Common myeloid progenitor, CD34-positive (primary cell): ENCODE results near the gene L3HYPDH.

Experiments used
- CTCF ChIA-PET: fragments of 350-600 bp; sonication (Branson Sonifier 250); formaldehyde crosslinking; loops from one replicate; lab custom pipeline; 2021; ENCODE audit warnings: antibody characterized with exemption; lab: Charles Lee
- POLR2A ChIA-PET: fragments of 350-600 bp; sonication (Branson Sonifier 250); formaldehyde crosslinking; loops from one replicate; lab custom pipeline; 2021; ENCODE audit warnings: antibody characterized with exemption; lab: Charles Lee
- DNase-seq, 3 donors: peaks; one replicate each; pipeline versions ENCODE4 v3.0.0 to v3.0.0-alpha.2; 2013
- H3K27ac ChIP-seq, 2 experiments: 1 replicate in 1 of 2; 2 replicates in 1 of 2; pipeline ENCODE4 v1.7.0; 2013; ENCODE audit warnings: inconsistent platforms in 2 of 2, low read length in 2 of 2, mild to moderate bottlenecking in 2 of 2, low read depth in 1 of 2, moderate library complexity in 1 of 2; ENCODE audit not compliant: severe bottlenecking in 2 of 2, insufficient read depth in 1 of 2, poor library complexity in 1 of 2
- H3K27me3 ChIP-seq, 5 experiments: replicated peaks in 2 of 5; 1 replicate in 3 of 5; 2 replicates in 2 of 5; pipeline versions ENCODE4 v1.6.1 to v1.7.0; 2013; ENCODE audit warnings: low read length in 4 of 5, mild to moderate bottlenecking in 2 of 5, moderate library complexity in 2 of 5, inconsistent platforms in 1 of 5; ENCODE audit not compliant: insufficient read depth in 5 of 5, control insufficient read depth in 4 of 5
- H3K36me3 ChIP-seq, 4 experiments: 1 replicate in 2 of 4; 2 replicates in 2 of 4; pipeline versions ENCODE4 v1.6.1 to v1.7.0; 2013; ENCODE audit warnings: low read length in 3 of 4, control low read depth in 1 of 4, mild to moderate bottlenecking in 1 of 4; ENCODE audit not compliant: control insufficient read depth in 4 of 4, insufficient read depth in 4 of 4
- H3K4me1 ChIP-seq, 4 experiments: 1 replicate in 3 of 4; 2 replicates in 1 of 4; pipeline versions ENCODE4 v1.6.1 to v1.7.1; 2013; ENCODE audit warnings: low read length in 3 of 4, mild to moderate bottlenecking in 3 of 4, control low read depth in 1 of 4, inconsistent platforms in 1 of 4, moderate library complexity in 1 of 4; ENCODE audit not compliant: control insufficient read depth in 4 of 4, insufficient read depth in 4 of 4; ENCODE audit errors: control extremely low read depth in 1 of 4
- H3K4me3 ChIP-seq, 7 experiments: 1 replicate in 4 of 7; 2 replicates in 3 of 7; pipeline versions ENCODE4 v1.5.1 to v1.7.0; 2013; ENCODE audit warnings: mild to moderate bottlenecking in 7 of 7, low read length in 6 of 7, moderate library complexity in 6 of 7, inconsistent platforms in 2 of 7, low read depth in 2 of 7, control low read depth in 1 of 7; ENCODE audit not compliant: insufficient read depth in 4 of 7, control insufficient read depth in 1 of 7; ENCODE audit errors: extremely low read depth in 1 of 7
- H3K9me3 ChIP-seq, 5 experiments: 1 replicate in 4 of 5; 2 replicates in 1 of 5; pipeline versions ENCODE4 v1.6.1 to v1.7.1; 2013; ENCODE audit warnings: low read length in 4 of 5, mild to moderate bottlenecking in 2 of 5, inconsistent platforms in 1 of 5, low read depth in 1 of 5, moderate library complexity in 1 of 5; ENCODE audit not compliant: control insufficient read depth in 4 of 5, insufficient read depth in 2 of 5; ENCODE audit errors: control extremely low read depth in 1 of 5
- WGBS: methylation state at CpG from one replicate; pipeline ENCODE4 v1.1.5; 2013; ENCODE audit not compliant: insufficient coverage; 5-methylcytosine and 5-hydroxymethylcytosine counted together

The L3HYPDH gene

DNA sequence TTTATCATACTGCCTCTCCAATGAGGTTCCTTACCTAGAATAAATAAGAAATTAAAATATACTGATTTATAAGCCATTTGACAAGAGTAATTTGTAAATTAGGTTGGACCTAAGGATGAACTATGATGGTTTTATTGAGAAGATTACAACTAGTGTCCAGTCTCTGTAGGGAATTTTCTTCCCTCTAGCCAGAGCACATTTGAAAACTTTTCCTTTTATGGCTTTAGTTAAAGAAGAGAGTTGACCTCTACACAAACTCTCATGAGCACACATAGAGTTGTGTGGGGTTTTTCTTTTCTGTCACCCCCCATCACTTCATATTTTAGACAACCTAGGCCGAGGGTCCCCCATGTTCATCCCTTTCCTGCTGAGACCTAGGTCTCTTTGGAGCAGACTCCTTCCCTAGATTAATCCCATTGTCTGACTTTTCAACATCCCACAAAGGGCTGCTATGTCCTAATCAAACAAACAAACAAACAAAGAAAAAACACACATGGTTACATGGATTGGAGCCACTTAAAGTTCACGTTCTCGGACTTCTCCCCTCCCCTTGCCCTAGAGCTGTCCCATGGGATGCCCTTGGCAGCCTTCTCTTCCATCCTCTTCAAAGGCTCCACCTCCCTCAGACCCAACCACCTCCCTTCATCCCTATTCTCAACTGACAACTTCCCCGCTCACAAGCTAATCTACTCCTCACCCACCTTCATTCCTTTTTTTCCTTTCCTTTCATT, 59.7 kb downstream of the L3HYPDH start:
- CTCF ChIA-PET, result interaction anchor here (0.9 to 1.6 kb wide), 3 partner anchors 56 to 298 kb away, joined by 3 to 4 read pairs (median 3); no protein-coding TSS in a partner anchor
- POLR2A ChIA-PET, result no interaction called here
- no peaks in the 10 kb centered on the region for H3K36me3 ChIP-seq
- peaks cover 0 to 20% (median 4%) of the 10 kb centered on the region in 4 experiments for H3K4me1 ChIP-seq
- no peak for DNase-seq
- no peaks in the 10 kb centered on the region for H3K27me3 ChIP-seq
- no peaks in the 10 kb centered on the region for H3K9me3 ChIP-seq
- H3K4me3 ChIP-seq, result no peak overlapping the region
- no peak overlapping the region for H3K27ac ChIP-seq
- 95% methylated on average over 2 of the region's 4 CpGs for WGBS
